HepG2 (cell line): ENCODE results near the gene SEMA3E.
"Not testable (repeated sequence)": the region's sequence is repeated elsewhere in the genome, so short reads cannot be mapped to it uniquely, and the experiment has no call there.

ENCODE experiments used
- FOXC1 ChIP-seq: sonication (generic); formaldehyde crosslinking; IDR thresholded peaks from 2 replicates; pipeline ENCODE4 v1.8.0; 2022; ENCODE audit warnings: mild to moderate bottlenecking, missing genetic modification reagents, borderline replicate concordance
- MTF1 ChIP-seq: sonication (generic); formaldehyde crosslinking; IDR thresholded peaks from 2 replicates; pipeline ENCODE4 v1.5.0; 2020; ENCODE audit warnings: missing genetic modification reagents
- SOX6 ChIP-seq, 2 experiments: fragments of 450-650 bp in 1 of 2; sonication (generic) in 1 of 2; formaldehyde crosslinking in 1 of 2; IDR thresholded peaks; 2 replicates each; pipeline versions ENCODE4 v1.4.0 to v1.6.1; 2017 to 2020; ENCODE audit warnings: antibody characterized with exemption in 1 of 2, mild to moderate bottlenecking in 1 of 2, missing genetic modification reagents in 1 of 2
- SP1 ChIP-seq, 2 experiments: fragments of 450-650 bp in 1 of 2; sonication (generic) in 1 of 2; formaldehyde crosslinking in 1 of 2; IDR thresholded peaks; 2 replicates each; pipeline versions ENCODE4 v1.4.0 to v1.6.1; 2016 to 2020; ENCODE audit warnings: missing genetic modification reagents in 1 of 2
- ZNF432 ChIP-seq: sonication (generic); formaldehyde crosslinking; IDR thresholded peaks from 2 replicates; pipeline ENCODE4 v1.5.0; 2020; ENCODE audit warnings: missing genetic modification reagents, mild to moderate bottlenecking, borderline replicate concordance
- ZNF607 ChIP-seq: sonication (generic); formaldehyde crosslinking; IDR thresholded peaks from 2 replicates; pipeline ENCODE4 v1.5.1; 2020; ENCODE audit warnings: missing genetic modification reagents, mild to moderate bottlenecking, borderline replicate concordance
- ZNF784 ChIP-seq: sonication (generic); formaldehyde crosslinking; IDR thresholded peaks from 2 replicates; pipeline ENCODE4 v1.5.1; 2020; ENCODE audit warnings: missing genetic modification reagents, mild to moderate bottlenecking, borderline replicate concordance
- TF ChIP-seq, protein P1 (sequence below): IDR thresholded peaks from 2 replicates; pipeline ENCODE4 v1.6.1; 2012; ENCODE audit warnings: low read depth, low read length, improper control_type of control experiment

GRCh38 chr7:83459101-83459929 lies 189.6 kb downstream of the SEMA3E start:
- not testable (repeated sequence) for TF ChIP-seq ZNF607 (CRISPR knock-in tag); FOXC1 (CRISPR knock-in tag); SP1 (IDR thresholded peaks at IDR 0.05); SP1 (CRISPR knock-in tag; IDR thresholded peaks at IDR 0.05); ZNF784 (CRISPR knock-in tag); SOX6 (IDR thresholded peaks at IDR 0.05); SOX6 (CRISPR knock-in tag; IDR thresholded peaks at IDR 0.05); ZNF432 (CRISPR knock-in tag); MTF1 (CRISPR knock-in tag)
- TF ChIP-seq, protein P1, sequence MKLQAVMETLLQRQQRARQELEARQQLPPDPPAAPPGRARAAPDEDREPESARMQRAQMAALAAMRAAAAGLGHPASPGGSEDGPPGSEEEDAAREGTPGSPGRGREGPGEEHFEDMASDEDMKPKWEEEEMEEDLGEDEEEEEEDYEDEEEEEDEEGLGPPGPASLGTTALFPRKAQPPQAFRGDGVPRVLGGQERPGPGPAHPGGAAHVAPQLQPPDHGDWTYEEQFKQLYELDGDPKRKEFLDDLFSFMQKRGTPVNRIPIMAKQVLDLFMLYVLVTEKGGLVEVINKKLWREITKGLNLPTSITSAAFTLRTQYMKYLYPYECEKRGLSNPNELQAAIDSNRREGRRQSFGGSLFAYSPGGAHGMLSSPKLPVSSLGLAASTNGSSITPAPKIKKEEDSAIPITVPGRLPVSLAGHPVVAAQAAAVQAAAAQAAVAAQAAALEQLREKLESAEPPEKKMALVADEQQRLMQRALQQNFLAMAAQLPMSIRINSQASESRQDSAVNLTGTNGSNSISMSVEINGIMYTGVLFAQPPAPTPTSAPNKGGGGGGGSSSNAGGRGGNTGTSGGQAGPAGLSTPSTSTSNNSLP: not testable (repeated sequence)
